GM23248 (cell line): Measurements from ENCODE around the gene PUS1.
"Not testable (repeated sequence)": the region's sequence is repeated elsewhere in the genome, so short reads cannot be mapped to it uniquely, and the experiment has no call there.

Source experiments
- EZH2 ChIP-seq: fragments of 200-600 bp; sonication (generic); IDR thresholded peaks from 2 replicates; pipeline ENCODE4 v1.6.1; 2018; ENCODE audit warnings: antibody characterized with exemption, mild to moderate bottlenecking; ENCODE audit not compliant: insufficient read depth, poor library complexity, severe bottlenecking
- EZH2phosphoT487 ChIP-seq: fragments of 200-600 bp; sonication (generic); IDR thresholded peaks from 2 replicates; pipeline ENCODE4 v1.6.1; 2018; ENCODE audit warnings: antibody characterized with exemption, moderate library complexity, mild to moderate bottlenecking, low read depth; ENCODE audit not compliant: insufficient read depth

- not testable (repeated sequence) for TF ChIP-seq EZH2, EZH2phosphoT487
These were observed 31.7 kb downstream of the PUS1 start for GRCh38 chr12:131960590-131961325.
